HL-60 (cell line): ENCODE data around the gene CCDC88B.

Experiments used
- DNase-seq, 2 experiments: peaks; one replicate each; pipeline ENCODE4 v3.0.0-alpha.2; 2010 to 2020; ENCODE audit warnings: low read depth in 1 of 2, low spot score in 1 of 2
- H3K27ac ChIP-seq: fragments of 250-450 bp; sonication (Bioruptor Pico); replicated peaks from 2 replicates; pipeline ENCODE4 v1.5.1; 2020; ENCODE audit warnings: mild to moderate bottlenecking, moderate library complexity
- H3K27me3 ChIP-seq: fragments of 250-450 bp; sonication (Bioruptor Pico); 2 replicates; pipeline ENCODE4 v1.5.1; 2021; ENCODE audit warnings: mild to moderate bottlenecking, moderate library complexity; ENCODE audit not compliant: insufficient read depth, poor library complexity, severe bottlenecking
- H3K4me3 ChIP-seq: replicated peaks from 2 replicates; pipeline ENCODE4 v1.5.1; 2011; ENCODE audit warnings: mild to moderate bottlenecking, control low read depth, low read length; ENCODE audit not compliant: insufficient read depth
- CTCF ChIP-seq: IDR thresholded peaks from one replicate; pipeline ENCODE4 v1.5.1; 2011; ENCODE audit warnings: low read length, control low read depth, inconsistent platforms; ENCODE audit not compliant: insufficient read depth
- GABPA ChIP-seq: IDR thresholded peaks from 2 replicates; pipeline ENCODE4 v1.6.1; 2012; ENCODE audit warnings: low read depth
- POLR2AphosphoS5 ChIP-seq: IDR thresholded peaks from 2 replicates; pipeline ENCODE4 v1.6.1; 2012; ENCODE audit warnings: low read depth
- REST ChIP-seq: IDR thresholded peaks from 2 replicates; pipeline ENCODE4 v1.6.1; 2012; ENCODE audit warnings: low read depth; ENCODE audit not compliant: insufficient replicate concordance
- SPI1 ChIP-seq: IDR thresholded peaks from 2 replicates; pipeline ENCODE4 v1.6.1; 2012; ENCODE audit warnings: low read depth, mild to moderate bottlenecking, borderline replicate concordance

Gene CCDC88B

DNA sequence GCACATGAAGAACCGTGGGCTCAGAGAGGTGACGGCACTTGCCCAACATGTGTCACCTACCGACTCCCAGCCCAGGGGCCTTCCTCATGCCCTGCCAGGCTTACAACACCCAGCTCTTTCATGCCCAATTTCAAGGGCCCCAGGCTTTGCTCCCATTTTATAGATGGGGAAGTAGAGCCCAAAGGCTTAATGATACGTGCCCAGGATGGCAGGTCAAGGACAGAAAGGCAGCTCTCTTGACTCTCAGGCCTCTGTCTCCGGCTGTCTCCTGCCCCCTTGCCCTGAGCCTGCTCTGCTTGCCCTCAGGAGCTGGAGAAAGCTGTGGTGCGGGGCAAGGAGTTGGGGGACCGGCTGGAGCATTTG is 9.0 kb downstream of the CCDC88B start:
- H3K27ac ChIP-seq: no peak overlapping the region
- H3K27me3 ChIP-seq: no peaks in the 10 kb centered on the region
- H3K4me3 ChIP-seq: no peak overlapping the region
- no peak for DNase-seq
- TF ChIP-seq GABPA: no peak
- no peak for TF ChIP-seq SPI1
- no peak for TF ChIP-seq REST
- TF ChIP-seq CTCF: no peak
- TF ChIP-seq POLR2AphosphoS5: no peak

DNA sequence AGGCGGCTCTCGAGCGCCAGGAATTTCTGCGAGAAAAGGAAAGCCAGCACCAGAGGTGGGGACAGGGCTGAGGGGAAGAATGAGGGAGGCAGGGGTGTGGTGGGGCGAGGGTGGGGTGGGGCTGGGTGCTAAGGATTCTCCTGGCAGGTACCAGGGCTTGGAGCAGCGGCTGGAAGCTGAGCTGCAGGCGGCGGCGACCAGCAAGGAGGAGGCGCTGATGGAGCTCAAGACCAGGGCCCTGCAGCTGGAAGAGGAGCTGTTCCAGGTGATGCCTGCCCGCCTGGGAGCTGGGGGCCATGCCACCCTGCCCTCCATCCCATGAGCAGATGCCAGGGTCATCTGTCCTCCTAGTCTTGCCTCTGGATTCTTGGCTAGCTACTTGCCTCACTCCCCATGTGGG is 9.4 kb downstream of the CCDC88B start:
- Histone ChIP-seq H3K27ac (no peak overlapping the region), H3K27me3 (no peaks in the 10 kb centered on the region), H3K4me3 (no peak overlapping the region)
- no peak for DNase-seq
- no peak for TF ChIP-seq CTCF
- no peak for TF ChIP-seq GABPA
- no peak for TF ChIP-seq POLR2AphosphoS5
- TF ChIP-seq SPI1: no peak
- TF ChIP-seq REST: no peak

- no peak overlapping the region for H3K27ac ChIP-seq
- H3K4me3 ChIP-seq: no peak overlapping the region
- H3K27me3 ChIP-seq: no peaks in the 10 kb centered on the region
- TF ChIP-seq GABPA: no peak
- TF ChIP-seq CTCF: no peak
- TF ChIP-seq POLR2AphosphoS5: no peak
- DNase-seq: no peak
Observed at GRCh38 chr11:64351136-64351631, 11.2 kb downstream of the CCDC88B start.
